HG03097 (cell line): Measurements from ENCODE around the gene GPC6.
A peak's percentile ranks its signal among the peaks of the same experiment; 100 is the strongest.

Source experiments
- ATAC-seq: cut with Tn5 transposase; IDR thresholded peaks from one replicate; pipeline ENCODE4 v1.9.1; 2021; ENCODE audit not compliant: unreplicated experiment, low FRiP score

The GPC6 gene

GRCh38 chr13:94399812-94400211, 1173.2 kb downstream of the GPC6 start:
- no peak for ATAC-seq

- no peak for ATAC-seq
Measured at GRCh38 chr13:94400874-94401273, 1174.3 kb downstream of the GPC6 start.

GRCh38 chr13:94408314-94409036, 1181.9 kb downstream of the GPC6 start:
- ATAC-seq: no peak

- no peak for ATAC-seq
Measured at GRCh38 chr13:94411747-94412146, 1185.1 kb downstream of the GPC6 start.

- no peak for ATAC-seq
Measured at GRCh38 chr13:94412870-94413597, 1186.4 kb downstream of the GPC6 start.

GRCh38 chr13:94413598-94413944, 1187.0 kb downstream of the GPC6 start:
- no peak for ATAC-seq

- no peak for ATAC-seq
Measured at GRCh38 chr13:94414141-94414540, 1187.5 kb downstream of the GPC6 start.

- ATAC-seq: no peak
Measured at GRCh38 chr13:94414708-94415107, 1188.1 kb downstream of the GPC6 start.

GRCh38 chr13:94415500-94416237, 1189.1 kb downstream of the GPC6 start:
- ATAC-seq: no peak

GRCh38 chr13:94416454-94417080, 1190.0 kb downstream of the GPC6 start:
- no peak for ATAC-seq

- ATAC-seq: no peak
Measured at GRCh38 chr13:94417294-94417693, 1190.7 kb downstream of the GPC6 start.

- peak; percentile 66 for ATAC-seq
Measured at GRCh38 chr13:94419304-94419924, 1192.8 kb downstream of the GPC6 start.

GRCh38 chr13:94419925-94420305, 1193.3 kb downstream of the GPC6 start:
- ATAC-seq: no peak

- ATAC-seq: no peak
Measured at GRCh38 chr13:94427313-94427953, 1200.8 kb downstream of the GPC6 start.

GRCh38 chr13:94431574-94431973, 1205.0 kb downstream of the GPC6 start:
- no peak for ATAC-seq

GRCh38 chr13:94431987-94432386, 1205.4 kb downstream of the GPC6 start:
- no peak for ATAC-seq

- no peak for ATAC-seq
Measured at GRCh38 chr13:94433055-94433961, 1206.7 kb downstream of the GPC6 start.

- ATAC-seq: peak; percentile 74
Measured at GRCh38 chr13:94435604-94436226, 1209.1 kb downstream of the GPC6 start.

GRCh38 chr13:94444826-94445225, 1218.2 kb downstream of the GPC6 start:
- no peak for ATAC-seq
